ENCODE measurements around the gene TNNC1.

- TF ChIP-seq CTCF (IDR thresholded peaks at IDR 0.05; ENCODE audit: insufficient read depth, low read depth, low read length) (no peak), EZH2 (IDR thresholded peaks at IDR 0.05; ENCODE audit: insufficient read depth, low read length) (no peak)
Observed at GRCh38 chr3:52443268-52443610, 10.6 kb downstream of the TNNC1 start.

All from astrocyte (in vitro differentiated cells and primary cell).